ENCODE data around the gene STH.

Gene STH

DNA sequence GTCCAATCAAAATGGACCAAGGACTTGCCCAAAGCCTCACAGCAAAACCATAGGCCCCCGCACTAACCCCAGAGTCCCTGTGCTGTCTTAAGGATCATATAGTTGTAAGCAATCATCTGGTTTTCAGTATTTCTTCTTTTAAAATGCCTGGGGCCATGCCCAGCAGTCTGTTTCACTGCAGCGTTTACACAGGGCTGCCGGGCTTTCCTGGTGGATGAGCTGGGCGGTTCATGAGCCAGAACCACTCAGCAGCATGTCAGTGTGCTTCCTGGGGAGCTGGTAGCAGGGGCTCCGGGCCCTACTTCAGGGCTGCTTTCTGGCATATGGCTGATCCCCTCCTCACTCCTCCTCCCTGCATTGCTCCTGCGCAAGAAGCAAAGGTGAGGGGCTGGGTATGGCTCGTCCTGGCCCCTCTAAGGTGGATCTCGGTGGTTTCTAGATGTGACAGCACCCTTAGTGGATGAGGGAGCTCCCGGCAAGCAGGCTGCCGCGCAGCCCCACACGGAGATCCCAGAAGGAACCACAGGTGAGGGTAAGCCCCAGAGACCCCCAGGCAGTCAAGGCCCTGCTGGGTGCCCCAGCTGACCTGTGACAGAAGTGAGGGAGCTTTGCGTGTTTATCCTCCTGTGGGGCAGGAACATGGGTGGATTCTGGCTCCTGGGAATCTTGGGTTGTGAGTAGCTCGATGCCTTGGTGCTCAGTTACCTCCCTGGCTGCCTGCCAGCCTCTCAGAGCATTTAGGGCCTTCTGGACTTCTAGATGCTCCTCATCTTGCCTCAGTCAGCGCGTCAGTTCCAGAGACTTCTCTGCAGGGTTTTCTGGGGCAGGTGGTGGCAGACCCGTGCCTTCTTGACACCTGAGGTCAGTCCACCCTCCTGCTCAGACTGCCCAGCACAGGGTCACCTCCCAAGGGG lies 24.8 kb upstream of the STH start:
- Histone ChIP-seq H3K9me3 (replicated peaks in 1 of 11) (peaks cover 0 to 20% (median 16%) of the 10 kb centered on the region in 11 experiments; a peak in 17 of 22 replicates), H3K4me2 (peak overlapping the region; percentile 43 to 98 (median 92)), H4K20me1 (peaks cover 0 to 7% (median 0%) of the 10 kb centered on the region in 11 experiments; a peak in 2 of 22 replicates), H3K9ac (peak overlapping the region in 8 of 11 experiments; percentile 16 to 60 (median 38); a peak in 11 of 22 replicates), H3K27ac (peak overlapping the region in 8 of 11 experiments; percentile 46 to 72 (median 64); a peak in 16 of 22 replicates), H3K27me3 (no peaks in the 10 kb centered on the region), H3K4me3 (peak overlapping the region in 3 of 10 experiments; percentile 5 to 20 (median 18); a peak in 1 of 20 replicates), H3K4me1 (peaks cover 23 to 62% (median 56%) of the 10 kb centered on the region in 10 experiments), H3K36me3 (no peaks in the 10 kb centered on the region)
- TF ChIP-seq Cebpa-rat (IDR thresholded peaks at IDR 0.05): no peak

DNA sequence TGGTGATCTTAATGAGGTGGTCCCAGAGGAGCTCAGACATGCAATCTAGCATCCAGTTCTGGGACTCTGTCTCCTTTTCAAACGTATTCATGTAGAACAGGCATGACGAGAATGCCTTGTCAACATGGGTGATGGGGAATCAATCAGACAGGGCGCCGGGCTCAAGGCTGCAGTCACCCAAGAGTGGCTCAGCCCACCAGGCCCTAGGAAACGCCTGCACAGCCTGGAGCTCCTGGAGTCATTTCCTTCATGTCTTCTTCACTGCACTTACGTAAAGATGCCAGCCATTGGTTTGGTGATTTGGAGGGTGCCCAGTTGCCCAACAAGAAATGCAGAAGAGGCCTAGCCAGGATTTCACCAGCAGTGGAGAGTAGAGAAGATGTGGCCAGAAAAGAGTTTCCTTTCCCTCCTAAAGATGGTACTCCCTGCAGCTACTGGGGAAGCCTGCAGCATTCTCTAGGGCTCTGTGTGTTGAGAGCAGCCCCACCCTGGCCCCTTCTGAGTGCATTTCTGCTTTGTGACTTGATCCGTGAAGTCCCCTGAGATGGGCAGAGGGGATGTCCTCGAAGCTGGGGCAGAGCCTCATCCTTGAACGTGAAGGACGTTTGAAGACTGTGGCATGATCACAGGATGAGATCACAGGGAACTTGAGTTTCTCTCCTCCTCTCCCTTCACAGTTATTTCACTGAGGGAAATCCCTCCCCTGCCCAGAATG lies 24.0 kb upstream of the STH start:
- Histone ChIP-seq H4K20me1 (peaks cover 0 to 7% (median 0%) of the 10 kb centered on the region in 11 experiments; a peak in 2 of 22 replicates), H3K27ac (peak overlapping the region in 8 of 11 experiments; percentile 46 to 72 (median 64); a peak in 16 of 22 replicates), H3K36me3 (no peaks in the 10 kb centered on the region), H3K9me3 (replicated peaks in 1 of 11) (peaks cover 0 to 20% (median 16%) of the 10 kb centered on the region in 11 experiments; a peak in 17 of 22 replicates), H3K27me3 (no peaks in the 10 kb centered on the region), H3K9ac (peak overlapping the region in 8 of 11 experiments; percentile 32 to 63 (median 45); a peak in 13 of 22 replicates), H3K4me3 (peak overlapping the region in 7 of 10 experiments; percentile 11 to 44 (median 26); a peak in 7 of 20 replicates), H3K4me1 (peaks cover 23 to 62% (median 56%) of the 10 kb centered on the region in 10 experiments), H3K4me2 (peak overlapping the region; percentile 43 to 98 (median 92))
- peak in 3 of 11 experiments; percentile 22 to 68 (median 29); a peak in 1 of 22 replicates for TF ChIP-seq Cebpa-rat (IDR thresholded peaks at IDR 0.05)

DNA sequence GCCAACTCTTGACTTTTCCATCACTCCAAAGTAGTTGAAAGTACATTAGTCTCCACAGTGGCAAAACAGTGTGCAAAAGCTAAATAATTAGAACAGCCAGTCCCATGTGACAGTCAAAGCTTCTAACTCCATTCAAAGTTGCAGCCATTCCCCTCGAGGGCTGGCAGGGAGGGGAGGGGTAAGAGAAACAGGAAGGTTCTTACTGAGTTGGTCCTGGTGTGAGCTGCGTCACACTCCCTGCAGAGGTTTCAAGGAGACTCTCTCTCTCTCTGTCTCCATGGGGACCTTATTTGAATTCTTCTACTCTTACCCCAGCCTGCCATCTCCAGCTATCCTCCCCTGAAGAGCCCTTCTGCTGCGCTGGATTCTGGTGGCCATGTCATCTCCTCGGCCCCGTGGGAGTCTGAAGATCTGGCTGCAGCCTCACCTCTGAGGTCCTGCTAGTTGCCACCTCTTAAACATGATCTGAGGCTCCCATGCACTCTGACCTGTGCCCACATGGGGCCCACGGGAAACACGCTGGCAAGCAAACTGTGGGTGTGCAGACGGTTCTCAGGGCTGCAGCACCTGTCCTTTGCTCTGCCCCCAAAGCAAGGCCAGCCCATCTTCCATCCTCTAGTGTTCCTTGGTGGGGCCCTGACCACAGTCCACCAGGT lies 23.3 kb upstream of the STH start:
- Histone ChIP-seq H3K27me3 (no peaks in the 10 kb centered on the region), H3K9ac (peak overlapping the region in 8 of 11 experiments; percentile 32 to 63 (median 45); a peak in 13 of 22 replicates), H3K9me3 (replicated peaks in 1 of 11) (peaks cover 0 to 16% (median 14%) of the 10 kb centered on the region in 11 experiments; a peak in 17 of 22 replicates), H3K4me3 (peak overlapping the region in 7 of 10 experiments; percentile 8 to 44 (median 21); a peak in 9 of 20 replicates), H3K36me3 (no peaks in the 10 kb centered on the region), H3K4me1 (peaks cover 23 to 62% (median 56%) of the 10 kb centered on the region in 10 experiments), H3K4me2 (peak overlapping the region; percentile 43 to 98 (median 92)), H4K20me1 (peaks cover 0 to 7% (median 0%) of the 10 kb centered on the region in 11 experiments; a peak in 2 of 22 replicates), H3K27ac (peak overlapping the region in 8 of 11 experiments; percentile 46 to 72 (median 61); a peak in 15 of 22 replicates)
- no peak for TF ChIP-seq Cebpa-rat (IDR thresholded peaks at IDR 0.05)

DNA sequence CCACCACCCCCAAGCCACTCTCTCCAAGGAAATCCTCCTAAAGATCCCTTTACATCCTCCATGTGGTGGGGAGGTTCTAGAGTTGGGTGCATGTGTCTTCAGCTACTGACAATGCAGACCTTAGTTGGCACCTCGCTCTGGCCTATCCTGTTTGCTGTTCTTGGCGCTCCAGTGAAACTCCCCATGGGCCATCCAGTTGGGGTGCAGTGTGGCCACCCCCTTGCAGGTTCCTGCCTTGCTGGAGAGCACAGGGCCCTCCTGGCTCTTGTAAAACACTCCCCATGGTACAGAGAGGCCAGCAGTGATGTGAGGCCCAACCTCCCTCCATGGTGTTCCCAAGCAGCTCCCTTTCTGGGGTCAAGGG lies 22.7 kb upstream of the STH start:
- Histone ChIP-seq H3K9me3 (replicated peaks in 1 of 11) (peaks cover 0 to 14% (median 12%) of the 10 kb centered on the region in 11 experiments; a peak in 17 of 22 replicates), H3K27me3 (no peaks in the 10 kb centered on the region), H3K4me1 (peaks cover 23 to 62% (median 56%) of the 10 kb centered on the region in 10 experiments), H3K27ac (peak overlapping the region in 7 of 11 experiments; percentile 46 to 72 (median 61); a peak in 10 of 22 replicates), H3K4me3 (peak overlapping the region in 4 of 10 experiments; percentile 11 to 44 (median 29); a peak in 2 of 20 replicates), H4K20me1 (peaks cover 0 to 7% (median 0%) of the 10 kb centered on the region in 11 experiments; a peak in 2 of 22 replicates), H3K4me2 (peak overlapping the region; percentile 43 to 98 (median 92)), H3K36me3 (no peaks in the 10 kb centered on the region), H3K9ac (peak overlapping the region in 4 of 11 experiments; percentile 45 to 63 (median 53); a peak in 4 of 22 replicates)
- no peak for TF ChIP-seq Cebpa-rat (IDR thresholded peaks at IDR 0.05)

DNA sequence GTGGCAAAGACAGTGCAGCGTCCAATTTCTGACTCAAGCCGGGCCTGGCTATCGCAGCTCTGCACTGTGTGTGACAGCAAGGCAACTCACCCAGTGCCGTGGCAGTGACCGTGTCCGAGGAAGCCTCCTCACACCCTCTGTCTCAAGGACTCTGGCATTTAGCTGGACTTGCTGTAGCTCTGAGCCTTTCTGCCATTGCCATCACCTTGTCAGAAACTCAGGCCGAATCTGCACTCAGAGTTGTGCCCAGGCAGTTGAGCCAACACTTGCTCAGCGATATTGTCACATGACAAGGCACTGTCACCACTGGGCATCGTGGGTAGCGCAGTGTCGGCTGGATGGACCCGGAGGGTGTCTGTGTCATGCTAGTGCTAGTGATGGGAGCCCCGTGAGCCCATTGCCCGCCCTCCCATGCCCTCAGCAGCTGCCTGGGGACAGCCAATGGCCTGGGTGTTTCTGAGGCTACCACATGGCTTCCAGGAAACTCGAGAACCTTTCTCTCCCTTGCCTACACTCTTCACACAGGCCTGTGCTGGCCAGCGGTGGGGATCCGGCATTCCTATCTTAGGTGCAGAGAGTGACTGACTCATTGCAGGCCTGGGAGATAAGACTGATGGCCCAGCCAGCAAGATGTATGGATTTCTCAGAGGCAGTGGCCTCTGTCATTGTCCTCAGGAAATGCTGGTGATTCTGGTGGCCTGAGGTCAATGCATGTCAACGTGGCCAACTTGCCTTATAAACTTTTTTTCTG lies 22.1 kb upstream of the STH start:
- H3K4me3 ChIP-seq: no peak overlapping the region
- no peaks in the 10 kb centered on the region for H3K27me3 ChIP-seq
- H3K9me3 ChIP-seq (replicated peaks in 1 of 11): peaks cover 0 to 10% (median 6%) of the 10 kb centered on the region in 11 experiments; a peak in 16 of 22 replicates
- peak overlapping the region in 3 of 11 experiments; percentile 61 to 72 (median 70); a peak in 3 of 22 replicates for H3K27ac ChIP-seq
- H3K4me1 ChIP-seq: peaks cover 23 to 62% (median 56%) of the 10 kb centered on the region in 10 experiments
- H4K20me1 ChIP-seq: peaks cover 0 to 7% (median 0%) of the 10 kb centered on the region in 11 experiments; a peak in 2 of 22 replicates
- no peak for TF ChIP-seq Cebpa-rat (IDR thresholded peaks at IDR 0.05)
- no peaks in the 10 kb centered on the region for H3K36me3 ChIP-seq
- H3K9ac ChIP-seq: no peak overlapping the region
- peak overlapping the region; percentile 43 to 98 (median 92); a peak in 19 of 22 replicates for H3K4me2 ChIP-seq

DNA sequence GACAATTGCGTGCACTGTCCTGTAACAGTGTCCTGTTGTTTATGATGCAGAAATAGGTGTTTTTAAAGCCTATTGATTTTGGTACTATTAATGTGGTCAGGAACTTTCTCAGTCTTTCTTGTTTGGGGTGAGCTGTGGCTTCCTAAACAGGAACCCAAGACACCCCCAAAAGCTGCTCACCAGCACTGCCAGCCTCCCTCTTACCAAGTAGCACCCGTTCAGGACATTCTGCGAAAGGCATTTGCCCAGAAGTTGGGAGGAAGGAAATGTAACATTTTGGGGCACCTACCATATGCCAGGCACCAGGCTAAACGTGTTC lies 21.6 kb upstream of the STH start:
- Histone ChIP-seq H3K4me3 (no peak overlapping the region), H3K4me2 (peak overlapping the region in 8 of 11 experiments; percentile 80 to 98 (median 94); a peak in 9 of 22 replicates), H3K9me3 (replicated peaks in 1 of 11) (peaks cover 0 to 4% (median under 1%) of the 10 kb centered on the region in 11 experiments; a peak in 12 of 22 replicates), H3K27me3 (no peaks in the 10 kb centered on the region), H4K20me1 (peaks cover 0 to 7% (median 0%) of the 10 kb centered on the region in 11 experiments; a peak in 2 of 22 replicates), H3K9ac (no peak overlapping the region), H3K4me1 (peaks cover 23 to 58% (median 54%) of the 10 kb centered on the region in 10 experiments), H3K27ac (no peak overlapping the region), H3K36me3 (no peaks in the 10 kb centered on the region)
- TF ChIP-seq Cebpa-rat (IDR thresholded peaks at IDR 0.05): no peak

DNA sequence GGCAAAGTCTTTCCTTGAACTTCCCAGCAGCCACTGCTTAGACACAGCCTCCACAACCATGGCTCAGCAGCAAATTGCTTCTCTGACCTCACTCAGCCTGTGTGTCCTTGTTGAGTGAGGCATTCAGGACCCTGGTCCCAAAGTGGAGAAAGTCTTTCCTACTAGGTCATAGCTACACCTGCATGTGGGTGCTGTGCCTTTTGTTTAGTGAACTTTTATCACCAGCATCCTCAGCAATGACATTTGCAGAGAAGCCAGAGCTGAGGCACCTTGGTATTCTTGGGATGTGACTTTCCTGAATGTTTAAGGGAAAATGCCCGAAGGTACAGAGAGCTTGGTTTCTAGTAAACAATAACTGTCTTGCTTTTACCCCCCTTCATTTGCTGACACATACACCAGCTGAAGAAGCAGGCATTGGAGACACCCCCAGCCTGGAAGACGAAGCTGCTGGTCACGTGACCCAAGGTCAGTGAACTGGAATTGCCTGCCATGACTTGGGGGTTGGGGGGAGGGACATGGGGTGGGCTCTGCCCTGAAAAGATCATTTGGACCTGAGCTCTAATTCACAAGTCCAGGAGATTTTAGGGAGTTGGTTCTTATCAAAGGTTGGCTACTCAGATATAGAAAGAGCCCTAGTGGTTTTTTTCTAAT lies 20.9 kb upstream of the STH start:
- Histone ChIP-seq H3K4me1 (peaks cover 23 to 52% (median 48%) of the 10 kb centered on the region in 10 experiments), H3K9me3 (replicated peaks in 1 of 11) (no peaks in the 10 kb centered on the region), H3K9ac (no peak overlapping the region), H4K20me1 (peaks cover 0 to 7% (median 0%) of the 10 kb centered on the region in 11 experiments; a peak in 2 of 22 replicates), H3K27me3 (no peaks in the 10 kb centered on the region), H3K36me3 (no peaks in the 10 kb centered on the region), H3K27ac (no peak overlapping the region), H3K4me2 (peak overlapping the region in 4 of 11 experiments; percentile 89 to 97 (median 94); a peak in 2 of 22 replicates), H3K4me3 (no peak overlapping the region)
- TF ChIP-seq Cebpa-rat (IDR thresholded peaks at IDR 0.05): no peak
